HG02798 (cell line): Measurements from ENCODE around the gene HSF5.

Source experiments
- ATAC-seq: cut with Tn5 transposase; IDR thresholded peaks from one replicate; pipeline ENCODE4 v1.9.1; 2021; ENCODE audit warnings: mild to moderate bottlenecking; ENCODE audit not compliant: unreplicated experiment, poor library complexity

HSF5 gene

DNA sequence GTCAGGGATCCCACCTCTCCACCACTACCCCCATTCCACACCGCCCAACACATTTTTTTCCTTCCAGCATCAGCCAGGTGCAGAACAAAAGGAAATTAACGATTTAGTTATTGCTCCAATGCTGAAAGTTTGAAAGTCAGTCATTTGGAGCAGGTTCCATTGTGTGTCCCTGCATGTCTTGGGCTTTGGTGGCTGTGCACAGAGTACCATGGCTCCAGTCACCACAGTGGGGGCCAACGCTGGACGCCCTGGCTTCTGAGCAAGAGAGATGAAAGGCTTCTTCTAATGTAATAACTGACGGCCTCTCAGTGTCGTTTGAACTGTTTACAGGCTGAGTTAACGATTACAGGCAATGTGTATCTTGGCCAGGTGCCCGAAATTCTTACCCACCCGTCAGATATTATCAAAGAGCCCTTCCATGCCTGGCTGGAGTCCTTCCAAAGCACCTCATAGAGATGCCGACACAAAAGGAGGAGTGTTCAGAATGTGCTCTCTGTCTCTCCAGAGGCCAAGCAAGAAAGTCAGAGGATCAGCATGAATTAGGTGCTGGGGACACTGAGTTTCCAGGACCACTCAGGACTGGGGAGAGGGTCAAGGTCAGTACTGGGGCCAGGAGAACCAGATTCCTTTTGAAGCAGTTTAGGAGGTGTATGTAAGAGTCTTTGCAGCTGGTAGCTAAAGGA is 96.8 kb downstream of the HSF5 start:
- no peak for ATAC-seq

- no peak for ATAC-seq
These were observed 97.3 kb downstream of the HSF5 start for GRCh38 chr17:58390884-58391283.

DNA sequence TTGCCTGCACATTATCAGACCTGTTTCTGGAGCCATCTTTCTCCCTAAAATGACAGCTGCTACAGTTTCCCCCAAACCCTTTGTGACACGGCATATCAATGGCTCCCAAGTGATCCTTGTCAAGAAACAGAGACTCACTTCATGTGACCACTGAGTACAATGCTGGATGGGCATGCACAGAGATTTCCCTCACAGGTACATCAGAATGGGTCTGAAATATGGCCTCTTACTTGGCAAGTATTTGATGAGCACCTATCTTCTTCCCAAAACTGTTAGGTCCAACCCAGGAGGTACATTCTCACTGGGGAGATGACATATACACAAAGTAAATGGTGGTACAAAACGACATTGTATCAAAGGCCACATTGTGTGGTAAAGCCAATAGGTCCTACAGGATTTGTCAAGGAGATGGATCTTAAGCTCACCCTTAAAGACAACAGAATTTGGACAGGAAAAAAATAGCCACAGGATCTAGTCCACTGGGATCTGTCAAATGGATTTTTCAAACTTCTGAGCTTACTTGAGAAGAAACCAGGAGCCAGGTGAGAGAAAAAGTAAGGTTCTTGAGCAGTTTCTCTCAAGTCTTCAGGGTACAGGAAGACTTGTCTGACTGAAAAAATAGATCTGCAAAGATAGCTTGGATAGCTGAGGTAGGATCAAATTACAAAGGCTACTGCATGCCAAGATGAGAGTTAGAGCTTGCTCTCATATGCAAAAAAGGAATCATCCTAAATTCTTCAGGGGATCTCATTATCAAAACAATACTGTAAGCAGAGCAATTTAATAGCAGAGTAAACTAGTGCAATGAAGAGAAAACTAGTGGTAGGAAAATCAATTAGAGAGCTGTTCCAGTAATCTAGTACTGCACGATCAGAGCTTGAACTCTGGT is 99.7 kb downstream of the HSF5 start:
- no peak for ATAC-seq

DNA sequence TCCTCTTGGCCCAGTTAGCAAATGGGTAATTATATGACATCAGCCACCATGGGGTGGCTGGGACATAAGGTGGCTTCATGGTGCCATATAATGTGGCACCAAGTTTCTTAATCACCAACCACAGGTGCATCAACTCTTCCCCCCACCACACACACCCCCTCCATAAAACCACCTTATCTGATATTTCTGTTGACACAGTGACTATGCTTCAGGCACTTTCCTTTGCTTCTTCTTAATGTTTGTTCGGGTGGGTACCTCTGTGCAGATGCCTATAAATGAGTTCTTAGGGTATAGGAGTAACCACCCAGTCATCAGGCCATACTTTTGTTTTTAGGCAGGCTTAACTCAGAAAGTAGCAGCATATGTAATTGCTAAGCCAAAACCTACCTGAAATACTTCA is 100.4 kb downstream of the HSF5 start:
- no peak for ATAC-seq

- ATAC-seq = no peak
These were observed 101.5 kb downstream of the HSF5 start for GRCh38 chr17:58386708-58387107.

- ATAC-seq = no peak
These were observed 102.8 kb downstream of the HSF5 start for GRCh38 chr17:58385359-58385899.

DNA sequence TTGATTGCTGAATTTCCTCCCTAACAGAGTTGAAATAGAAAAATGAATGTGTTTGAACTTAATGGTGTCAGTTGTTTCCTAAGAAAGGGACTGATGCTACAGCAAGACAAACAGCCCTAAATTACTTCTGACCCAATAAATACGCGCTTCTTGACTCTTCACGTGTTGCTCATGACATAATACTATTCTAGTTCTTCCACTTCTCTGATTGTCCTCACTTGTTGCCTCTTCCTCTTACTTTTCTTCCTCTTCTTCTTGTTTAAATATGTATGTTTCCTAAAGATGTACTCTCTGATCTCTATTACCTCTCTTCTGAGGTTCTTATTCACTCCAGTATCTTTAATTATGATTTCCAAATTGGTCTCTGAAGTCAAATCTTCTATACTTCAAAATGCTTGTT is 103.3 kb downstream of the HSF5 start:
- ATAC-seq = no peak

GRCh38 chr17:58383892-58384462 is 104.2 kb downstream of the HSF5 start:
- no peak for ATAC-seq

DNA sequence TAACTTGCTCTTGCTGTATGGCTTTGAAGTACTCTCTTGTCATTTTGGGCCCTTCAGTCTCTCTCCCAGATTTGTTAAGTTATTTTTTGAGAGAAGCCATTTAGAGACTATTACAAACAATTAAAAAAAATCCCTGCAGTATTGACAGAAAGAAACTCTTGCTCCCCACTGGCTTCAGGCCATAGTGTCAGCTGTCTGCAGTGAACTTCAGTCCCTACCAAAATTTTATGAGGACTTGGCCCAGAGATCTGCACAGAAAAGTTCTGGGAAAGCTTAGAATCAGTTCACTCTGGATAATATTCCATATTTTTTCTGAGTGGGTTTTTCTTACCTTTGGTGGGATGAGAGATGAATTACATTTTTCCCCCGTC is 105.4 kb downstream of the HSF5 start:
- ATAC-seq = no peak

DNA sequence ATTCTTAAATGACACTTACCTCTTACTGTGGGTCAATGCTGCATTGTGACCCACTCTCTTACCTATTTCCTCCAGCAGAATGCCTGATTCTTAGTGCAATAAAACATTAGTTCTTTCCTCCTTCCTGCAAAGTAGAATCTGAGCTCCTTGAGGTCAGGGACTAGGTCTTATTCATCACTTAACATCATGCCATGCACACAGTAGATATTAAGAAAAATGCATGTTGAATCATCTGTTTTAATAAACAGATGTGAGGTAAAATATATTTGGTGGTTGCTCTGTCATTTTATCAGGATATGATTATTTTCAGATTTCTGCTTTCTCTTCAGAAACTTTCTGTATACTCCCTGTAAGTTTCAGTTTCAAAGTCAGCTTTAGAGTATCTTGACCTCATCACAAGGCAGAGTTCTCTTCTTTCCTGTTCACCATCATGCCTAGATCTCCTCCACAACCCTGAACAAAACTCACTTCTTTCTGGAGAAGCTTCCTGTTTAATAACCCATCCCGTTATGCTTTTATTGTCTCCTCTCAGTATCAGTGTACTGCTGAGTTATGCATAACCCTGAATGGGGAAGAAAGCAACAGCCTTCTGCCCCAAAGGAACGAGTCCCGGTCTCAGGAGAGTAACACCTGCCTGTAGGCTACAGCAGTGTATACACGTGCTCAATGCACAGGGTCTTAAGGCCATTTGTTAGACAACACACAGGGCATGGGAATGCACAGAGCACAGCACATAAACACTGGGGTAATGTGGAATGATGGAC is 105.9 kb downstream of the HSF5 start:
- no peak for ATAC-seq

DNA sequence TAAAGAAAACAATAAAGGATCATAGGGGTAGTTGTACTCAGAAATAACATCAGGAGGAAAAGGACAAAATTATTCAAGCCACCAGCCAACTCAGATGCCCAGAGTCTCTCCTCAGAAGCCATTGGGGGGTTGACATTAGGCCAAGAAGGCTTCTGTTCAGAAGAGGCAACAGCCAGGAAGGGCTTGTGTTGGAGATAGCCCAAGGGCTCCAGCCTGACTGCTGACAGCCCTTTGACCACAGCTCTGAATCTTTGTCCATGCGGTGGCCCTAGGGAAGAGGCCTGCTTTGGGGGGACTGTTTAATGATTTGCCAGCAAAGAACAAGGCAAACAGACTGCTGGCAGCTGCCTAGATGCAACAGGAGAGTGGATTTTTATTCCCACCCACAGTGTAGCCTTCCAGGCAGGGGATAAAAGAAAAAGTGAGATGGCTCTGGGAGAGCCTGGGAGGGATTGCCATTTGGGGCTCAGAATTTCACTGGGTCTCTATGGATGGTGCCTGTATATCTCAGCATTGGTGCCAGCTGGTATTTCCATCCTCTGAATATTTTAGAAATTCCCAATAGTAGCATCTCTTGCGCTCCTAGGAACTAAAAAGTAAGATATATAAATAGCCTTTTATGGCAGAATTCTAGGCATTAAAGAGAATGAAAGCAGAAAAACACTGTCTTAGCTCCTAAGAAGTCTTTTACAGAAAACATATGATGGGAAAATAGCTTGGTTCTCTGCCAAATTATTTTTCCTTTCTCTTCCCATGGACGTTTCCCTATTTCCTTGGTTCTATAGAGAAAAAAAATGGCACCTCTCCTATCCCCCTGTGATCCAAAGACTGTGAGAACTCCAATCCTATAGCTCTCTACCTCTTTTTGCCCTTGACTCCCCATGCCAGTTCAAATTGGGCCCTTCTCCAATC is 106.8 kb downstream of the HSF5 start:
- ATAC-seq = no peak

DNA sequence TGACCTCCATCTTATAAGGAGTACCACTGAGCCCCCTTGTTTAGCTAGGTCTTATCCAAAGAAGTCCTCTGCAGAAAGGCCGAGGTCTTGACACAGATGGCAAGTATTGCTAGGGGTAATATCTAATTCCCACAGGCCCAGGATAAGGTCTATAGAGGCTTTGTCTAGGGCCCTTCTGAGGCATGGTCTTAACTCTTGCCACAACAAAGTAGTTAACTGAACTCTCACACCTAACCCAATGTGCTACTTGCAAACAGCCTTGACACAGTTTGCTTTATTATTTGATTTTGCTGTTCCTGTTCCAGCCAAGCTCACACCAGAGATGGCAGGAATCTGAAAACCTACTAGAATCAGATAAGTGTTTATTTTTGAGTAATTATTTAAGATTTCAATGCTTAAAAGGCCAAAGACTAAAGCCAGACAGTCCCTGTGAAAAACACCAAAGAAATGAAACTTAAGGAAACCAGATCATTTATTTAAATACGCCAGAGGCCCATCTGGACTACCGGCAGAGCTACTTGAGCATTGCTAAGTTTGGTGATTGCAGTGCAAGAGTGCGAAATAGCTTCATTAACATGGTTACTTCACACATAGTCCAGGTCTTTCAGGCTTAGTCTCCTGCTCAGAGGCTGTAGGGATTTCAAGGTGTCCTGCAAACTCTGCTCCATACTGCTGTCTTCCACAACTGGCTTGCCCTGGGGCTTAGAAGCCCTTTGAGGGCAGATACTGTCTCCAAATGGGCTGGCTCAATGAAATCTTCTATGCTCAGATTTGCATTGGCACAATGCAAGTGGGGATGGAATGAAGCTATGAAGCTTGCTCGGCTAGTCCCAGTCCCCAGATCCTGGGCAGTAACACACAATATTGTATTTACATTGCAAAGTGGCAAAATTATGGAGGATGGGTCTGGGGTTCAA is 107.7 kb downstream of the HSF5 start:
- ATAC-seq = no peak

GRCh38 chr17:58379511-58379824 is 108.7 kb downstream of the HSF5 start:
- ATAC-seq = no peak

DNA sequence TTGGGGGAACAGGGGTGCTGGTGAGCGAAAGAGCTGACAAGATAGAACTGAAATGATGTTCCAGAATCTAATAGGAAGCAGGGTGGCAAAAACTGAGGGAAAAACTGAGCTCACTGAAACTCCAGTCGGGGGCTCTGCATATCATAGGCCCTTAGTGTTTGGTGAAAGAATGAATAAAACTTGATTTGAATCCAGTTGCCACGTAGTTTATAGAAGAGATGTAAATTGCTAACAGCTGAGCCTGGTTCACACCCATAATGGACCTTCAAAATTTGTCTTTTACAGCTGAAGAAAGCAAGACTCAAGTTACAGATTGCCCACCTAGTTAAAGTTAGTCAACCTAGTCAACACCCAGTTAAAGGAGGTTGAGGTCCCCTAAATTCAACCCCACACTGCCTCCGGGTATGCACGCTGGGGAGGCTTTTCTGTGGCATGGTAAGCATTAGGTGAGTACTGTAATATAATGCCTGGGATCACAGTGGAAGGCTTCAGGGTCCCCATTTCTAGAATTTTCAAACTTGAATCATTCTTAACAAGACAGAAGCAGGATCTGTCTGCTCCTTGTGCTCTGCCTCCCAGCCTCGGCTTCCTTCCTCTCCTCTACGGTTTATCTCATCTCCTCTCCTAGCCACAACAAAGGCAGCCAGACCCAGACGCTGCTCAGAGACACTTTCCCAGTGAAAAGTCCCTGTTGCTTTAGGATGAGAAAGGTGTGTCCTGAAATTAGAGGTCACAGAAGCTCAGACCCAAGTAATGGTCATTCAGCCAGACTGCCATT is 109.3 kb downstream of the HSF5 start:
- no peak for ATAC-seq

GRCh38 chr17:58377661-58378060 is 110.5 kb downstream of the HSF5 start:
- no peak for ATAC-seq

GRCh38 chr17:58377093-58377601 is 111.1 kb downstream of the HSF5 start:
- no peak for ATAC-seq

DNA sequence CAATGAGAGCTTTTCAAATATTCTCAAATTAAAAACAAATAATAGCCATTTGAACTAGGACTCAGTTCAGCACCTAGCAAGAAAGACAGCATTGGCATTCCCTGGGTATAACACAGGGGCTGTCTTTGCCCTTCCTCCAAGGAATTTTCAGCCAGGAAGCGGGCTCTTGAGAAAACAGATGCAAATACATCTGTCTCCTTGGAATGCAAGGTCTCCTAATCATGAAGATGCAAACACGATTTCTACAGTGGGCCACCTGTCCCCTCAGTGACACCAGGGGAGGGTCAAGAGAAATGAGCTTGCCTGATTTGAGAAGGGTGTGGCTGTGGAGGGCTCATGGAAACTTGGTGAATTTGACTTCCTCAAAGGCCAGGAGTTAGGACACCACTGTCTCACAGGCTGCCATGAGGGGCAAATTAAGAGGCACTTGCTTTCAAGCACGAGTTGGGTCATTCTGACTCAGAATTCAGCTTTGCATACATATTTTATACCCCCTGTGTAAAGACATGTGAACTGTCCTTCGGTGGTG is 111.7 kb downstream of the HSF5 start:
- no peak for ATAC-seq
